HG02938 (cell line): ENCODE data around the gene KCNJ6.

ENCODE experiments used
- ATAC-seq: cut with Tn5 transposase; IDR thresholded peaks from one replicate; pipeline ENCODE4 v1.9.1; 2021; ENCODE audit warnings: mild to moderate bottlenecking, moderate library complexity; ENCODE audit not compliant: unreplicated experiment

KCNJ6 gene

GRCh38 chr21:37561506-37561905, 354.8 kb downstream of the KCNJ6 start:
- no peak for ATAC-seq

DNA sequence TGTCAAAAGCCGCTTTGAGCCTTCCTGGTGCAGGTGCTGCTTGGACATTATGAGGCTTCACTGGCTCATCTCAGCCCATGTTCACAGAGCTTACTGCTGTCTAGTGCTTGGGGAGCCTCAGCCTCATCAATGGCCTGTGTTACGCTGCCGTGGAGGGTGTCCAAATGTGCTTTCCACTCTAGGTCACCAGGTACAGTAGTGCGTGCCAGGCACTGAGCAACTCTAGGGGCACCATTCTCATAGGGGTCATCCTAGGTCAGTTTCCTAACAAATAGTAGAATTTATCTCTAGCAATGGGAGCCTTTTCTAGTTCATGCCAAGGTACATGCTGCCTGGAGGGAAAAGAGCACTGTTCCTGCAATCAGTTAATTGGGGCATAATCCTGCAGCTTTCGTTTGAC, 355.9 kb downstream of the KCNJ6 start:
- no peak for ATAC-seq

DNA sequence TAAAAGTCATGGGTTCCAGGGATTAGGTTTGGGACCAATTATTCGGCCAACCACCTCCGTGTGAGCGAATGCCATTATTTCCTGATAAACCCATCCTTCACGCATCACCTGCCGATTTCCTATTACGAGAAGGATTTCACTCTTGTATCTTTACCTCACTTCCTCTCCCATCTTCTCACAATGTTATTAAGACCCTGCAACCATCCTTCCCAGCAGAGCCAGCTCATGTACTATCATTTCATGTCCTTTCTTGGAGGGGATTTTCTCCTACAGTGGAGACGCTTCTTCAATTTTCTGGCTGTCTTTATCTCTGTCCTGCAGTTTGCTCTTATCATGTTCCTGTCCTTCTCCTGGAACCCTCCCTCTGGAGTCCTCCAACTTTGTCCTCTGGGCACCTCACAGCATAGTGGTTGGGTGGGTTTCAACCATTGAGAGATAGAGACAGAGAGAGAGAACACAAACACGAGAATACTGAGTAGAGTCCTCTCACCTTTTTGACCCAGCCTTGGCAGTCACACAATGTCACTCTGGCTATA, 357.5 kb downstream of the KCNJ6 start:
- no peak for ATAC-seq
